ENCODE data around the gene NFATC4. TPM values are rescaled to one million over a fixed set of nuclear protein-coding genes. Genes with fewer than 3 reads are reported as not detected.

NFATC4 gene
- total and polyA plus RNA-seq, 2 experiments from 2014 or later, result 84.8 to 96.9 TPM

DNA sequence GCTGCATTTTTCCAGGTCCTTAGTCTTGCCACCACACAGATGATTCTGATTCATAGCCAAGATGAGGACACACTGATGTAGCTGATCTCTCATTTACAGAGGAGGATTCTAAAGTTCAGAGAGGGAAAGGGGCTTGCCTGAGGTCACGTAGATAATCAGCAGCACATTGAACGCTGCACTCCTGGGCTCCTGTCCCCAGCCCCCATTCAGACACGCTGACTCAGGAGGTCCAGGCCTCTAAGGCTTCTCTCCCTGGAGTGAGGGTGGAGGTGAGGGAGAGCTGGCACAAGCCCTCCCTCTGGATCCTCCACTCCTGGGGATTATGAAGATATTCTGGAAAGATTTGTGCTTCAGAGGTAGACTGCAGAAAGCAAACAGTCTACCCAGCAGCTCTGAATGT is 10.3 kb downstream of the NFATC4 start:
- Histone ChIP-seq H3K4me3 (no peak overlapping the region), H3K9ac (no peak overlapping the region), H3K4me1 (ENCODE audit: insufficient read depth) (0 out of 2 replicates have a peak, but pooled peaks cover 3% of the 10 kb centered on the region), H3F3A (ENCODE audit: insufficient read depth) (peaks cover 22% of the 10 kb centered on the region), H3K27me3 (replicated peaks; ENCODE audit: insufficient read depth) (no peaks in the 10 kb centered on the region), H2AFZ (no peak overlapping the region), H3K9me2 (ENCODE audit: insufficient read depth) (no peaks in the 10 kb centered on the region), H3K36me3 (ENCODE audit: low read depth) (peaks cover 15% of the 10 kb centered on the region; the same call in 1 of the 2 replicates), H3K9me3 (ENCODE audit: low read depth) (no peaks in the 10 kb centered on the region), H3K79me2 (ENCODE audit: insufficient read depth) (no peaks in the 10 kb centered on the region), H3K27ac (no peak overlapping the region), H3K4me2 (ENCODE audit: unreplicated experiment) (no peak overlapping the region), H4K20me1 (ENCODE audit: insufficient read depth) (no peaks in the 10 kb centered on the region)
- 43 to 56% methylated on average over 3 of the region's 3 CpGs for WGBS, 2 experiments (ENCODE audit: low coverage in 1 of 2, low lambda C conversion rate in 2 of 2, missing lambda C conversion rate in 2 of 2)
- DNase-seq, result no peak
- in situ Hi-C loops (cut with MboI), result no loop called here
- TF ChIP-seq EZH2phosphoT487 (IDR thresholded peaks at IDR 0.05; ENCODE audit: insufficient read depth, low read depth) (no peak), EZH2 (IDR thresholded peaks at IDR 0.05; ENCODE audit: insufficient read depth, poor library complexity, severe bottlenecking) (no peak)

GRCh38 chr14:24378981-24379906 is 11.3 kb downstream of the NFATC4 start:
- TF ChIP-seq EZH2phosphoT487 (IDR thresholded peaks at IDR 0.05; ENCODE audit: insufficient read depth, low read depth) (no peak), EZH2 (IDR thresholded peaks at IDR 0.05; ENCODE audit: insufficient read depth, poor library complexity, severe bottlenecking) (no peak)
- H3K9me2 ChIP-seq (ENCODE audit: insufficient read depth), result no peaks in the 10 kb centered on the region

GRCh38 chr14:24379907-24380730 is 12.1 kb downstream of the NFATC4 start:
- no peaks in the 10 kb centered on the region for H3K9me3 ChIP-seq (ENCODE audit: low read depth)

More at GRCh38 chr14:24378981-24379906, 11.3 kb downstream of the NFATC4 start:
- H3K9me3 ChIP-seq (ENCODE audit: low read depth), result no peaks in the 10 kb centered on the region
- H4K20me1 ChIP-seq (ENCODE audit: insufficient read depth), result no peaks in the 10 kb centered on the region
- no peak overlapping the region for H3K4me2 ChIP-seq (ENCODE audit: unreplicated experiment)
- in situ Hi-C loops (cut with MboI), result no loop called here
- H3K27me3 ChIP-seq (replicated peaks; ENCODE audit: insufficient read depth), result no peaks in the 10 kb centered on the region
- H3K9ac ChIP-seq, result no peak overlapping the region
- no peak for DNase-seq
- H3K79me2 ChIP-seq (ENCODE audit: insufficient read depth), result no peaks in the 10 kb centered on the region
- H3K36me3 ChIP-seq (ENCODE audit: low read depth), result peaks cover 13% of the 10 kb centered on the region; the same call in 1 of the 2 replicates
- H3F3A ChIP-seq (ENCODE audit: insufficient read depth), result peaks cover 22% of the 10 kb centered on the region
- no peak overlapping the region for H3K27ac ChIP-seq
- H3K4me1 ChIP-seq (ENCODE audit: insufficient read depth), result 0 out of 2 replicates have a peak, but pooled peaks cover 3% of the 10 kb centered on the region
- no peak overlapping the region for H2AFZ ChIP-seq
- 63 to 68% methylated on average over 7 of the region's 7 CpGs for WGBS, 2 experiments (ENCODE audit: low coverage in 1 of 2, low lambda C conversion rate in 2 of 2, missing lambda C conversion rate in 2 of 2)
- no peak overlapping the region for H3K4me3 ChIP-seq

More at GRCh38 chr14:24379907-24380730, 12.1 kb downstream of the NFATC4 start:
- Histone ChIP-seq H4K20me1 (ENCODE audit: insufficient read depth) (no peaks in the 10 kb centered on the region), H3K27me3 (replicated peaks; ENCODE audit: insufficient read depth) (no peaks in the 10 kb centered on the region), H3K4me2 (ENCODE audit: unreplicated experiment) (no peak overlapping the region), H3K4me1 (ENCODE audit: insufficient read depth) (0 out of 2 replicates have a peak, but pooled peaks cover 3% of the 10 kb centered on the region), H3K9me2 (ENCODE audit: insufficient read depth) (no peaks in the 10 kb centered on the region), H3K4me3 (no peak overlapping the region), H3K9ac (no peak overlapping the region), H3K79me2 (ENCODE audit: insufficient read depth) (no peaks in the 10 kb centered on the region), H3F3A (ENCODE audit: insufficient read depth) (peaks cover 22% of the 10 kb centered on the region), H2AFZ (no peak overlapping the region), H3K36me3 (ENCODE audit: low read depth) (peaks cover 8% of the 10 kb centered on the region; the same call in 1 of the 2 replicates), H3K27ac (no peak overlapping the region)
- in situ Hi-C loops (cut with MboI), result no loop called here
- WGBS, 2 experiments (ENCODE audit: low coverage in 1 of 2, low lambda C conversion rate in 2 of 2, missing lambda C conversion rate in 2 of 2), result 64 to 68% methylated on average over 15 of the region's 15 CpGs
- TF ChIP-seq EZH2phosphoT487 (IDR thresholded peaks at IDR 0.05; ENCODE audit: insufficient read depth, low read depth) (no peak), EZH2 (IDR thresholded peaks at IDR 0.05; ENCODE audit: insufficient read depth, poor library complexity, severe bottlenecking) (no peak)
- no peak for DNase-seq
